ENCODE measurements around the gene VAC14. TPM values are rescaled to one million over a fixed set of nuclear protein-coding genes. Genes with fewer than 3 reads are reported as not detected.

VAC14 gene
- total RNA-seq, 1 experiment from 2014 or later = 65.5 TPM

- Histone ChIP-seq H3K9me2 (replicated peaks; ENCODE audit: low read length) (no peaks in the 10 kb centered on the region), H3K27me3 (ENCODE audit: low read length) (no peaks in the 10 kb centered on the region), H3F3A (ENCODE audit: low read length, unreplicated experiment) (no peaks in the 10 kb centered on the region), H4K20me1 (ENCODE audit: low read length) (no peaks in the 10 kb centered on the region), H2AFZ (ENCODE audit: low read length) (no peak overlapping the region), H3K79me2 (ENCODE audit: low read length) (no peaks in the 10 kb centered on the region), H3K9ac (ENCODE audit: low read length) (no peak overlapping the region), H3K9me3 (ENCODE audit: low read length) (no peaks in the 10 kb centered on the region), H3K36me3 (ENCODE audit: low read depth, low read length) (no peaks in the 10 kb centered on the region), H3K4me2 (ENCODE audit: low read length) (no peak overlapping the region), H3K4me3 (ENCODE audit: low read length) (no peak overlapping the region), H3K27ac (ENCODE audit: low read length) (no peak overlapping the region), H3K4me1 (ENCODE audit: insufficient read depth, low read length) (no peaks in the 10 kb centered on the region)
- ChIA-PET CTCF (no interaction called here), POLR2A (ENCODE audit: unreplicated experiment) (no interaction called here)
- ATAC-seq = no peak
- TF ChIP-seq EZH2phosphoT487 (IDR thresholded peaks at IDR 0.05; ENCODE audit: borderline replicate concordance, low read length) (no peak), EZH2 (IDR thresholded peaks at IDR 0.05; ENCODE audit: low read length, unreplicated experiment) (no peak), CTCF (conservative IDR thresholded peaks at IDR 0.05; ENCODE audit: low read depth, low read length) (no peak)
- BruUV-seq (replicated peaks) = no TSS peak
- DNase-seq = no peak
- intact Hi-C loops (cut with micrococcal nuclease) = no loop called here
Measured at GRCh38 chr16:70737377-70738082, 63.4 kb downstream of the VAC14 start.

GRCh38 chr16:70736465-70737376, 64.2 kb downstream of the VAC14 start:
- TF ChIP-seq EZH2 (IDR thresholded peaks at IDR 0.05; ENCODE audit: low read length, unreplicated experiment) (no peak), CTCF (conservative IDR thresholded peaks at IDR 0.05; ENCODE audit: low read depth, low read length) (no peak), EZH2phosphoT487 (IDR thresholded peaks at IDR 0.05; ENCODE audit: borderline replicate concordance, low read length) (no peak)
- no peaks in the 10 kb centered on the region for H3K27me3 ChIP-seq (ENCODE audit: low read length)
- ChIA-PET POLR2A (ENCODE audit: unreplicated experiment) (no interaction called here), CTCF (no interaction called here)
- H3K4me2 ChIP-seq (ENCODE audit: low read length) = no peak overlapping the region
- intact Hi-C loops (cut with micrococcal nuclease) = no loop called here
- DNase-seq = no peak
- ATAC-seq = no peak
- H3K4me3 ChIP-seq (ENCODE audit: low read length) = no peak overlapping the region
- no TSS peak for BruUV-seq (replicated peaks)
- H3K4me1 ChIP-seq (ENCODE audit: insufficient read depth, low read length) = no peaks in the 10 kb centered on the region
- no peaks in the 10 kb centered on the region for H3K36me3 ChIP-seq (ENCODE audit: low read depth, low read length)
- H3K9me2 ChIP-seq (replicated peaks; ENCODE audit: low read length) = no peaks in the 10 kb centered on the region
- H3K79me2 ChIP-seq (ENCODE audit: low read length) = no peaks in the 10 kb centered on the region
- no peaks in the 10 kb centered on the region for H3K9me3 ChIP-seq (ENCODE audit: low read length)
- H3K27ac ChIP-seq (ENCODE audit: low read length) = no peak overlapping the region
- no peaks in the 10 kb centered on the region for H4K20me1 ChIP-seq (ENCODE audit: low read length)
- no peak overlapping the region for H2AFZ ChIP-seq (ENCODE audit: low read length)
- no peak overlapping the region for H3K9ac ChIP-seq (ENCODE audit: low read length)
- no peaks in the 10 kb centered on the region for H3F3A ChIP-seq (ENCODE audit: low read length, unreplicated experiment)
